ENCODE measurements around the gene SNRNP40. TPM values are rescaled to one million over a fixed set of nuclear protein-coding genes. Genes with fewer than 3 reads are reported as not detected.

SNRNP40 gene
- polyA plus RNA-seq, 1 donor = 45.9 TPM

GRCh38 chr1:31318146-31318545 lies 21.6 kb upstream of the SNRNP40 start:
- Histone ChIP-seq H3K27me3 (ENCODE audit: control insufficient read depth, insufficient read depth, low read length) (no peaks in the 10 kb centered on the region), H3K36me3 (ENCODE audit: control insufficient read depth, insufficient read depth, low read length) (peaks cover 32% of the 10 kb centered on the region), H3K27ac (ENCODE audit: low read length) (no peak overlapping the region), H3K9me3 (ENCODE audit: control insufficient read depth, low read depth, low read length) (no peaks in the 10 kb centered on the region), H3K4me3 (ENCODE audit: low read length) (no peak overlapping the region), H3K4me1 (ENCODE audit: control insufficient read depth, insufficient read depth, low read length) (no peaks in the 10 kb centered on the region)
- no peak for DNase-seq
- WGBS (ENCODE audit: insufficient coverage, low lambda C conversion rate) = no CpG with 5 or more reads among the region's 1 CpG

- Histone ChIP-seq H3K9me3 (ENCODE audit: control insufficient read depth, low read depth, low read length) (no peaks in the 10 kb centered on the region), H3K4me3 (ENCODE audit: low read length) (no peak overlapping the region), H3K27me3 (ENCODE audit: control insufficient read depth, insufficient read depth, low read length) (no peaks in the 10 kb centered on the region), H3K36me3 (ENCODE audit: control insufficient read depth, insufficient read depth, low read length) (peaks cover 40% of the 10 kb centered on the region), H3K27ac (ENCODE audit: low read length) (no peak overlapping the region), H3K4me1 (ENCODE audit: control insufficient read depth, insufficient read depth, low read length) (no peaks in the 10 kb centered on the region)
- no CpG with 5 or more reads among the region's 3 CpGs for WGBS (ENCODE audit: insufficient coverage, low lambda C conversion rate)
- DNase-seq = no peak
Measured at GRCh38 chr1:31315902-31316301, 19.3 kb upstream of the SNRNP40 start.

- DNase-seq = no peak
- Histone ChIP-seq H3K36me3 (ENCODE audit: control insufficient read depth, insufficient read depth, low read length) (peaks cover 28% of the 10 kb centered on the region), H3K4me3 (ENCODE audit: low read length) (no peak overlapping the region), H3K9me3 (ENCODE audit: control insufficient read depth, low read depth, low read length) (no peaks in the 10 kb centered on the region), H3K4me1 (ENCODE audit: control insufficient read depth, insufficient read depth, low read length) (no peaks in the 10 kb centered on the region), H3K27ac (ENCODE audit: low read length) (no peak overlapping the region), H3K27me3 (ENCODE audit: control insufficient read depth, insufficient read depth, low read length) (no peaks in the 10 kb centered on the region)
- no CpG with 5 or more reads among the region's 4 CpGs for WGBS (ENCODE audit: insufficient coverage, low lambda C conversion rate)
Measured at GRCh38 chr1:31310198-31310597, 13.6 kb upstream of the SNRNP40 start.

DNA sequence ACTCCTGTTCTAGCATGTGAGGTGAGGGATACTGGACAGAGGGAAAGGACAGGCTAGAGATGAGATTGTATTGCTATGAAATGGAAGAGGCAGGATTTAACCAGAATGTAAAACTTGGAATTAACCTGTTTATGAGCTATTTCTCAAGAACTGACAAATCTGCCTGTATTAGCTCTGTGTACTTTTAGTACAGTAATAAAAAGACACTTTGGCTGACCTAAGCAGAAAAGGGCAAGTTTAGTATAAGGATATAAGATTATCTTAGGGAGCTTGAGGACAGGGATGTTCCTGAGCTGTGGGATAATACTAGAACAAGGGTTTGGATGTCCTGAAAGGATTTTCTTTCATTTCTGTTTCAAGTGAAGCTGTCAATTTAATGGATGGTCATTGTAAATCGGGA lies 11.4 kb upstream of the SNRNP40 start:
- no peaks in the 10 kb centered on the region for H3K9me3 ChIP-seq (ENCODE audit: control insufficient read depth, low read depth, low read length)
- H3K36me3 ChIP-seq (ENCODE audit: control insufficient read depth, insufficient read depth, low read length) = peaks cover 25% of the 10 kb centered on the region
- peak in 1 of 2 donors; percentile 43 for DNase-seq
- no CpG with 5 or more reads among the region's 1 CpG for WGBS (ENCODE audit: insufficient coverage, low lambda C conversion rate)
- H3K27me3 ChIP-seq (ENCODE audit: control insufficient read depth, insufficient read depth, low read length) = no peaks in the 10 kb centered on the region
- no peak overlapping the region for H3K27ac ChIP-seq (ENCODE audit: low read length)
- H3K4me1 ChIP-seq (ENCODE audit: control insufficient read depth, insufficient read depth, low read length) = no peaks in the 10 kb centered on the region
- H3K4me3 ChIP-seq (ENCODE audit: low read length) = no peak overlapping the region

DNA sequence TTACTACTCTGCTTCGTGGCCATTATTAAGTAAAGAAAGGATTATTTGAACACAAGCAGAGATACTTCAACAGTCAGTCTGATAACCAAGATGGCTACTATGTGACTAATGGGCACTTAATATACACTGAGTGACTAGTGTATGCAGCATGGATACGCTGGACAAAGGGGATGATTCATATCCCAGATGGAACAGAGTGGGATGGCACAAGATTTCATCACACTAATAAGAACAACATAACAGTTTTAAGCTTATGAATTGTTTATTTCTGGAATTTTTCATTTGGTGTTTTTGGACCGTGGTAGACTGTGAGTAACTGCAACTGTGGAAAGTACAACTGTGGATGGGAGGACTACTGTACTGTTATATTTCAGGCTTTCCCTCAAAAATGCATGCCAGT lies 9.7 kb upstream of the SNRNP40 start:
- H3K4me1 ChIP-seq (ENCODE audit: control insufficient read depth, insufficient read depth, low read length) = no peaks in the 10 kb centered on the region
- no peak overlapping the region for H3K27ac ChIP-seq (ENCODE audit: low read length)
- WGBS (ENCODE audit: insufficient coverage, low lambda C conversion rate) = 100% methylated on average over 1 of the region's 3 CpGs
- H3K9me3 ChIP-seq (ENCODE audit: control insufficient read depth, low read depth, low read length) = no peaks in the 10 kb centered on the region
- H3K36me3 ChIP-seq (ENCODE audit: control insufficient read depth, insufficient read depth, low read length) = peaks cover 14% of the 10 kb centered on the region
- no peaks in the 10 kb centered on the region for H3K27me3 ChIP-seq (ENCODE audit: control insufficient read depth, insufficient read depth, low read length)
- no peak overlapping the region for H3K4me3 ChIP-seq (ENCODE audit: low read length)
- DNase-seq = no peak

DNA sequence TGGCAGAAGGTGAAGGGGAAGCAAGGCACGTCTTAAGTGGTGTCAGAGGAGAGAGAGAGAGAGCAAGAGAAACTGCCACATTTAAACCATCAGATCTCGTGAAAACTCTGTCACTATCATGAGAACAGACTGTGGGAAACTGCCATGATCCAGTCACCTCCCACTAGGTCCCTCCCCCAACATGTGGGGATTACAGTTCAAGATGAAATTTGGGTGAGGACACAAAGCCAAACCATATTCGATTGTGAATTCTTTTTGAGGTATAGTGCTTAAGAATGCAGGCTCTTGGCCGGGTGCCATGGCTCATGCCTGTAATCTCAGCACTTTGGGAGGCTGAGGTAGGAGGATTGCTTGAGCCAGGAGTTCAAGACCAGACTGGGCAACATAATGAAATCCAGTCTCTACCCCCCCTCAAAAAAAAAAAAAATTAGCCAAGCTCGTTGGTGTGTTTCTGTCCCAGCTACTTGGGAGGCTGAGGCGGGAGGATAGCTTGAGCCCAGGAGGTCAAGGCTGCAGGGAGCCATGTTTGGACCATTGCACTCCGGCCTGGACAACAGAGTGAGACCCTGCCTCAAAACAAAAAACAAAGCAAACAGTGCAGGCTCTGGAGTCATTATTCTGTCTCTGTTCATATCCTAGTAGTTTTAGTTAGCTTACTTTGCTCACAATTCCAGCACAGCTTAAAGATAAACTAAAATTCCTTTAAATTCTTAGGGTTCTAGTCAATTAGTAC lies 6.3 kb upstream of the SNRNP40 start:
- peaks cover 3% of the 10 kb centered on the region for H3K4me1 ChIP-seq (ENCODE audit: control insufficient read depth, insufficient read depth, low read length)
- no peaks in the 10 kb centered on the region for H3K9me3 ChIP-seq (ENCODE audit: control insufficient read depth, low read depth, low read length)
- H3K36me3 ChIP-seq (ENCODE audit: control insufficient read depth, insufficient read depth, low read length) = no peaks in the 10 kb centered on the region
- no CpG with 5 or more reads among the region's 7 CpGs for WGBS (ENCODE audit: insufficient coverage, low lambda C conversion rate)
- H3K4me3 ChIP-seq (ENCODE audit: low read length) = no peak overlapping the region
- H3K27ac ChIP-seq (ENCODE audit: low read length) = no peak overlapping the region
- no peak for DNase-seq
- no peaks in the 10 kb centered on the region for H3K27me3 ChIP-seq (ENCODE audit: control insufficient read depth, insufficient read depth, low read length)

DNA sequence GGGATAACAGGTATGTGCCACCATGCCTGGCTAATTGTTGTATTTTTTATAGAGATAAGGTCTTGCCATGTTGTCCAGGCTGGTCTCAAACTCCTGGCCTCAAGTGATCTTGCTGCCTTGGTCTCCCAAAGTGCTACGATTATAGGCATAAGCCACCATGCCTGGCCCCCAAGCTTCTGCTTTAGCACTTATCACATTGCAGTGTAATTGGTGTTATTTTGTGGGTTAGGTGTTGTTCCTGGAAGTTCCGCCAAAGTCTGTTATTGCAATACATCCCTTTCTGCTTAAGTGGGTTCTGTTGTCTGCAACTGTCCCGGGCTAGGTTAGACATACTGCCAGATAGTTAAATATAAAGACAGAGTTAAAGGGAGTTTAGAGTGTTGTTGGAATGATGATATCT lies 3.6 kb upstream of the SNRNP40 start:
- Histone ChIP-seq H3K27ac (ENCODE audit: low read length) (no peak overlapping the region), H3K36me3 (ENCODE audit: control insufficient read depth, insufficient read depth, low read length) (no peaks in the 10 kb centered on the region)

DNA sequence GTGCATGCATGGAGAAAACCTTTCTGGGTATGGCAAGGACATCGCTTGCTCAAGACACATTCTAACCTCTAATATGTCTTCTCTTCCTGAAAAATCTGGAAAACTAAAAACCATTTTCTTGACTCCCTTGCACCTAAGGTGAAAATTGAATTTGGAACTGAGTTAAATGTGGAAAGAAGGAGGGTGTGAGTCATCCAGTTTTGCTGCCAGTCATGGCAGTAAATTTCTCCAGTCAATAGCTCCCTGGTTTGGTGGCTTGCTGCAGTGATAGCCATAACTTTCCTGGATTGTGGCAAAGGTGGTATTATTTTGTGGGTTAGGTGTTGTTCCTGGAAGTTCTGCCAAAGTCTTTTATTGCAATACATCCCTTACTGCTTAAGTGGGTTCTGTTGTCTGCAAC lies 2.8 kb upstream of the SNRNP40 start:
- no CpG with 5 or more reads among the region's 1 CpG for WGBS (ENCODE audit: insufficient coverage, low lambda C conversion rate)
- Histone ChIP-seq H3K4me3 (ENCODE audit: low read length) (no peak overlapping the region), H3K27ac (ENCODE audit: low read length) (no peak overlapping the region), H3K4me1 (ENCODE audit: control insufficient read depth, insufficient read depth, low read length) (peaks cover 11% of the 10 kb centered on the region), H3K36me3 (ENCODE audit: control insufficient read depth, insufficient read depth, low read length) (peaks cover 5% of the 10 kb centered on the region), H3K9me3 (ENCODE audit: control insufficient read depth, low read depth, low read length) (no peaks in the 10 kb centered on the region), H3K27me3 (ENCODE audit: control insufficient read depth, insufficient read depth, low read length) (no peaks in the 10 kb centered on the region)
- DNase-seq = no peak

More for the DNA sequence above, 3.6 kb upstream of the SNRNP40 start:
- Histone ChIP-seq H3K27me3 (ENCODE audit: control insufficient read depth, insufficient read depth, low read length) (no peaks in the 10 kb centered on the region), H3K4me1 (ENCODE audit: control insufficient read depth, insufficient read depth, low read length) (peaks cover 11% of the 10 kb centered on the region), H3K9me3 (ENCODE audit: control insufficient read depth, low read depth, low read length) (no peaks in the 10 kb centered on the region), H3K4me3 (ENCODE audit: low read length) (no peak overlapping the region)
- DNase-seq = no peak
- no CpG with 5 or more reads among the region's 3 CpGs for WGBS (ENCODE audit: insufficient coverage, low lambda C conversion rate)

- Histone ChIP-seq H3K4me1 (ENCODE audit: control insufficient read depth, insufficient read depth, low read length) (peaks cover 11% of the 10 kb centered on the region), H3K27ac (ENCODE audit: low read length) (peak overlapping the region; percentile 94), H3K27me3 (ENCODE audit: control insufficient read depth, insufficient read depth, low read length) (no peaks in the 10 kb centered on the region), H3K4me3 (ENCODE audit: low read length) (peak overlapping the region; percentile 80), H3K9me3 (ENCODE audit: control insufficient read depth, low read depth, low read length) (no peaks in the 10 kb centered on the region), H3K36me3 (ENCODE audit: control insufficient read depth, insufficient read depth, low read length) (peaks cover 16% of the 10 kb centered on the region)
- peak in 1 of 2 donors; percentile 46 for DNase-seq
- 0% methylated on average over 3 of the region's 23 CpGs for WGBS (ENCODE audit: insufficient coverage, low lambda C conversion rate)
Measured at GRCh38 chr1:31297277-31298247, 974 bp upstream of the SNRNP40 start.

GRCh38 chr1:31295874-31296485 lies 608 bp downstream of the SNRNP40 start:
- peaks cover 11% of the 10 kb centered on the region for H3K4me1 ChIP-seq (ENCODE audit: control insufficient read depth, insufficient read depth, low read length)
- H3K9me3 ChIP-seq (ENCODE audit: control insufficient read depth, low read depth, low read length) = no peaks in the 10 kb centered on the region
- DNase-seq = no peak
- H3K27me3 ChIP-seq (ENCODE audit: control insufficient read depth, insufficient read depth, low read length) = no peaks in the 10 kb centered on the region
- peak overlapping the region; percentile 80 for H3K4me3 ChIP-seq (ENCODE audit: low read length)
- peak overlapping the region; percentile 54 for H3K27ac ChIP-seq (ENCODE audit: low read length)
- H3K36me3 ChIP-seq (ENCODE audit: control insufficient read depth, insufficient read depth, low read length) = peaks cover 28% of the 10 kb centered on the region
- WGBS (ENCODE audit: insufficient coverage, low lambda C conversion rate) = 0% methylated on average over 1 of the region's 17 CpGs
